ENCODE results near the gene NELFA.

NELFA gene

GRCh38 chr4:1983846-1984405, 24.8 kb downstream of the NELFA start:
- Histone ChIP-seq H3K14ac (ENCODE audit: low read length) (no peak overlapping the region), H3K27ac (replicated peaks; ENCODE audit: low read length) (no peak overlapping the region), H3K36me3 (replicated peaks in 1 of 2; ENCODE audit: control insufficient read depth in 2 of 2, insufficient read depth in 2 of 2, low read length in 2 of 2) (peaks cover 57 to 98% of the 10 kb centered on the region in 2 donors)

GRCh38 chr4:1983053-1983845, 25.5 kb downstream of the NELFA start:
- no peak for DNase-seq (ENCODE audit: low spot score)
- Histone ChIP-seq H2AFZ (ENCODE audit: low read length) (no peak overlapping the region), H4K8ac (ENCODE audit: low read depth, low read length) (peak overlapping the region; percentile 43), H3K23ac (ENCODE audit: low read depth, low read length, poor library complexity) (peak overlapping the region; percentile 85), H3K4me1 (ENCODE audit: control insufficient read depth in 2 of 2, insufficient read depth in 1 of 2, low read depth in 1 of 2, low read length in 2 of 2) (no peaks in the 10 kb centered on the region), H3K4me2 (ENCODE audit: insufficient read depth, low read length, poor library complexity, severe bottlenecking) (no peak overlapping the region), H2BK5ac (ENCODE audit: low read length) (no peak overlapping the region), H4K91ac (ENCODE audit: low read depth, low read length, poor library complexity) (peak overlapping the region; percentile 72), H3K4ac (ENCODE audit: low read length) (no peak overlapping the region), H3K27me3 (ENCODE audit: control insufficient read depth in 3 of 3, insufficient read depth in 3 of 3, low read depth in 1 of 3, low read length in 3 of 3) (no peaks in the 10 kb centered on the region), H3K27ac (replicated peaks; ENCODE audit: low read length) (no peak overlapping the region), H3K18ac (ENCODE audit: low read length) (no peak overlapping the region), H3K9me3 (replicated peaks in 1 of 2; ENCODE audit: control insufficient read depth in 2 of 2, insufficient read depth in 1 of 2, low read depth in 1 of 2, low read length in 2 of 2) (no peaks in the 10 kb centered on the region), H2BK15ac (ENCODE audit: low read length) (no peak overlapping the region), H3K36me3 (replicated peaks in 1 of 2; ENCODE audit: control insufficient read depth in 2 of 2, insufficient read depth in 2 of 2, low read length in 2 of 2) (peaks cover 62 to 100% of the 10 kb centered on the region in 2 donors), H2BK12ac (ENCODE audit: low read length) (no peak overlapping the region), H3K9ac (ENCODE audit: low read depth, low read length, poor library complexity) (peak overlapping the region; percentile 50), H2BK120ac (ENCODE audit: low read depth, low read length) (no peak overlapping the region), H3K79me1 (ENCODE audit: low read depth, low read length) (peaks cover 9% of the 10 kb centered on the region), H3K4me3 (ENCODE audit: low read length in 2 of 2) (no peak overlapping the region), H2AK5ac (ENCODE audit: low read depth, low read length) (no peak overlapping the region), H3K14ac (ENCODE audit: low read length) (no peak overlapping the region)
- no CpG with 5 or more reads among the region's 34 CpGs for WGBS, 2 donors (ENCODE audit: extremely low coverage in 2 of 2, insufficient read length in 2 of 2, insufficient replicate concordance in 1 of 2)

More at GRCh38 chr4:1983846-1984405, 24.8 kb downstream of the NELFA start:
- H2BK12ac ChIP-seq (ENCODE audit: low read length): no peak overlapping the region
- peak overlapping the region; percentile 85 for H3K23ac ChIP-seq (ENCODE audit: low read depth, low read length, poor library complexity)
- peak overlapping the region; percentile 43 for H4K8ac ChIP-seq (ENCODE audit: low read depth, low read length)
- no peaks in the 10 kb centered on the region for H3K27me3 ChIP-seq (ENCODE audit: control insufficient read depth in 3 of 3, insufficient read depth in 3 of 3, low read depth in 1 of 3, low read length in 3 of 3)
- no peaks in the 10 kb centered on the region for H3K4me1 ChIP-seq (ENCODE audit: control insufficient read depth in 2 of 2, insufficient read depth in 1 of 2, low read depth in 1 of 2, low read length in 2 of 2)
- H3K9me3 ChIP-seq (replicated peaks in 1 of 2; ENCODE audit: control insufficient read depth in 2 of 2, insufficient read depth in 1 of 2, low read depth in 1 of 2, low read length in 2 of 2): no peaks in the 10 kb centered on the region
- no peak overlapping the region for H3K18ac ChIP-seq (ENCODE audit: low read length)
- no peak overlapping the region for H2AK5ac ChIP-seq (ENCODE audit: low read depth, low read length)
- peak overlapping the region; percentile 72 for H4K91ac ChIP-seq (ENCODE audit: low read depth, low read length, poor library complexity)
- peak overlapping the region; percentile 39 for H2BK5ac ChIP-seq (ENCODE audit: low read length)
- no peak overlapping the region for H2BK120ac ChIP-seq (ENCODE audit: low read depth, low read length)
- H3K4me2 ChIP-seq (ENCODE audit: insufficient read depth, low read length, poor library complexity, severe bottlenecking): no peak overlapping the region
- H3K4ac ChIP-seq (ENCODE audit: low read length): no peak overlapping the region
- DNase-seq (ENCODE audit: low spot score): no peak
- H2BK15ac ChIP-seq (ENCODE audit: low read length): no peak overlapping the region
- no peak overlapping the region for H3K4me3 ChIP-seq (ENCODE audit: low read length in 2 of 2)
- no peak overlapping the region for H2AFZ ChIP-seq (ENCODE audit: low read length)
- no peak overlapping the region for H3K9ac ChIP-seq (ENCODE audit: low read depth, low read length, poor library complexity)
- H3K79me1 ChIP-seq (ENCODE audit: low read depth, low read length): peaks cover 9% of the 10 kb centered on the region
- WGBS, 2 donors (ENCODE audit: extremely low coverage in 2 of 2, insufficient read length in 2 of 2, insufficient replicate concordance in 1 of 2): no CpG with 5 or more reads among the region's 21 CpGs

- no peak overlapping the region for H3K4ac ChIP-seq (ENCODE audit: low read length)
- no peak overlapping the region for H2AK5ac ChIP-seq (ENCODE audit: low read depth, low read length)
- H3K18ac ChIP-seq (ENCODE audit: low read length): peak overlapping the region; percentile 17
- no peak overlapping the region for H3K4me2 ChIP-seq (ENCODE audit: insufficient read depth, low read length, poor library complexity, severe bottlenecking)
- no peak overlapping the region for H4K8ac ChIP-seq (ENCODE audit: low read depth, low read length)
- no peak overlapping the region for H3K9ac ChIP-seq (ENCODE audit: low read depth, low read length, poor library complexity)
- H2BK120ac ChIP-seq (ENCODE audit: low read depth, low read length): no peak overlapping the region
- no peak overlapping the region for H4K91ac ChIP-seq (ENCODE audit: low read depth, low read length, poor library complexity)
- H3K36me3 ChIP-seq (replicated peaks in 1 of 2; ENCODE audit: control insufficient read depth in 2 of 2, insufficient read depth in 2 of 2, low read length in 2 of 2): peaks cover 61 to 100% of the 10 kb centered on the region in 2 donors
- no peak overlapping the region for H3K4me3 ChIP-seq (ENCODE audit: low read length in 2 of 2)
- H3K27ac ChIP-seq (replicated peaks; ENCODE audit: low read length): no peak overlapping the region
- peaks cover 6% of the 10 kb centered on the region for H3K79me1 ChIP-seq (ENCODE audit: low read depth, low read length)
- WGBS, 2 donors (ENCODE audit: extremely low coverage in 2 of 2, insufficient read length in 2 of 2, insufficient replicate concordance in 1 of 2): no CpG with 5 or more reads among the region's 16 CpGs
- no peak overlapping the region for H3K14ac ChIP-seq (ENCODE audit: low read length)
- H2BK5ac ChIP-seq (ENCODE audit: low read length): no peak overlapping the region
- no peaks in the 10 kb centered on the region for H3K9me3 ChIP-seq (replicated peaks in 1 of 2; ENCODE audit: control insufficient read depth in 2 of 2, insufficient read depth in 1 of 2, low read depth in 1 of 2, low read length in 2 of 2)
- no peaks in the 10 kb centered on the region for H3K4me1 ChIP-seq (ENCODE audit: control insufficient read depth in 2 of 2, insufficient read depth in 1 of 2, low read depth in 1 of 2, low read length in 2 of 2)
- no peaks in the 10 kb centered on the region for H3K27me3 ChIP-seq (ENCODE audit: control insufficient read depth in 3 of 3, insufficient read depth in 3 of 3, low read depth in 1 of 3, low read length in 3 of 3)
- peak overlapping the region; percentile 22 for H2BK12ac ChIP-seq (ENCODE audit: low read length)
- H3K23ac ChIP-seq (ENCODE audit: low read depth, low read length, poor library complexity): no peak overlapping the region
- H2BK15ac ChIP-seq (ENCODE audit: low read length): no peak overlapping the region
- H2AFZ ChIP-seq (ENCODE audit: low read length): no peak overlapping the region
- no peak for DNase-seq (ENCODE audit: low spot score)
These were observed 26.4 kb downstream of the NELFA start for GRCh38 chr4:1982124-1983052.
